ENCODE measurements around the gene LMX1B. TPM values are rescaled to one million over a fixed set of nuclear protein-coding genes. Genes with fewer than 3 reads are reported as not detected.
A peak's percentile ranks its signal among the peaks of the same experiment; 100 is the strongest.

LMX1B gene
- total RNA-seq, 1 experiment from 2014 or later: 12.4 TPM

- TF ChIP-seq RELA (CRISPR knock-in tag; IDR thresholded peaks at IDR 0.05; ENCODE audit: borderline replicate concordance): peak; percentile 83; the same call in 1 of the 2 replicates
- TF ChIP-seq ZNF232 (CRISPR knock-in tag; IDR thresholded peaks at IDR 0.05): peak; percentile 77; the same call in 1 of the 2 replicates
- no peak for TF ChIP-seq TCF7 (CRISPR knock-in tag; IDR thresholded peaks at IDR 0.05; ENCODE audit: low read depth)
- peak; percentile 96 for TF ChIP-seq GTF2I (CRISPR knock-in tag; conservative IDR thresholded peaks at IDR 0.05)
- no peak for TF ChIP-seq PREB (CRISPR knock-in tag; IDR thresholded peaks at IDR 0.05; ENCODE audit: borderline replicate concordance)
- TF ChIP-seq JUN (CRISPR knock-in tag; IDR thresholded peaks at IDR 0.05): no peak
- TF ChIP-seq, protein P1, sequence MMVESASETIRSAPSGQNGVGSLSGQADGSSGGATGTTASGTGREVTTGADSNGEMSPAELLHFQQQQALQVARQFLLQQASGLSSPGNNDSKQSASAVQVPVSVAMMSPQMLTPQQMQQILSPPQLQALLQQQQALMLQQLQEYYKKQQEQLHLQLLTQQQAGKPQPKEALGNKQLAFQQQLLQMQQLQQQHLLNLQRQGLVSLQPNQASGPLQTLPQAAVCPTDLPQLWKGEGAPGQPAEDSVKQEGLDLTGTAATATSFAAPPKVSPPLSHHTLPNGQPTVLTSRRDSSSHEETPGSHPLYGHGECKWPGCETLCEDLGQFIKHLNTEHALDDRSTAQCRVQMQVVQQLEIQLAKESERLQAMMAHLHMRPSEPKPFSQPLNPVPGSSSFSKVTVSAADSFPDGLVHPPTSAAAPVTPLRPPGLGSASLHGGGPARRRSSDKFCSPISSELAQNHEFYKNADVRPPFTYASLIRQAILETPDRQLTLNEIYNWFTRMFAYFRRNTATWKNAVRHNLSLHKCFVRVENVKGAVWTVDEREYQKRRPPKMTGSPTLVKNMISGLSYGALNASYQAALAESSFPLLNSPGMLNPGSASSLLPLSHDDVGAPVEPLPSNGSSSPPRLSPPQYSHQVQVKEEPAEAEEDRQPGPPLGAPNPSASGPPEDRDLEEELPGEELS (CRISPR knock-in tag; IDR thresholded peaks at IDR 0.05): peak; percentile 97
- no peak for TF ChIP-seq ZNF396 (CRISPR knock-in tag; IDR thresholded peaks at IDR 0.05; ENCODE audit: borderline replicate concordance)
- TF ChIP-seq, protein P2, sequence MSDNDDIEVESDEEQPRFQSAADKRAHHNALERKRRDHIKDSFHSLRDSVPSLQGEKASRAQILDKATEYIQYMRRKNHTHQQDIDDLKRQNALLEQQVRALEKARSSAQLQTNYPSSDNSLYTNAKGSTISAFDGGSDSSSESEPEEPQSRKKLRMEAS (CRISPR knock-in tag; IDR thresholded peaks at IDR 0.05): peak; percentile 99
- peak; percentile 30; the same call in 1 of the 2 replicates for TF ChIP-seq SP1 (CRISPR knock-in tag; conservative IDR thresholded peaks at IDR 0.05)
- TF ChIP-seq, protein P3, sequence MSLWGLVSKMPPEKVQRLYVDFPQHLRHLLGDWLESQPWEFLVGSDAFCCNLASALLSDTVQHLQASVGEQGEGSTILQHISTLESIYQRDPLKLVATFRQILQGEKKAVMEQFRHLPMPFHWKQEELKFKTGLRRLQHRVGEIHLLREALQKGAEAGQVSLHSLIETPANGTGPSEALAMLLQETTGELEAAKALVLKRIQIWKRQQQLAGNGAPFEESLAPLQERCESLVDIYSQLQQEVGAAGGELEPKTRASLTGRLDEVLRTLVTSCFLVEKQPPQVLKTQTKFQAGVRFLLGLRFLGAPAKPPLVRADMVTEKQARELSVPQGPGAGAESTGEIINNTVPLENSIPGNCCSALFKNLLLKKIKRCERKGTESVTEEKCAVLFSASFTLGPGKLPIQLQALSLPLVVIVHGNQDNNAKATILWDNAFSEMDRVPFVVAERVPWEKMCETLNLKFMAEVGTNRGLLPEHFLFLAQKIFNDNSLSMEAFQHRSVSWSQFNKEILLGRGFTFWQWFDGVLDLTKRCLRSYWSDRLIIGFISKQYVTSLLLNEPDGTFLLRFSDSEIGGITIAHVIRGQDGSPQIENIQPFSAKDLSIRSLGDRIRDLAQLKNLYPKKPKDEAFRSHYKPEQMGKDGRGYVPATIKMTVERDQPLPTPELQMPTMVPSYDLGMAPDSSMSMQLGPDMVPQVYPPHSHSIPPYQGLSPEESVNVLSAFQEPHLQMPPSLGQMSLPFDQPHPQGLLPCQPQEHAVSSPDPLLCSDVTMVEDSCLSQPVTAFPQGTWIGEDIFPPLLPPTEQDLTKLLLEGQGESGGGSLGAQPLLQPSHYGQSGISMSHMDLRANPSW (CRISPR knock-in tag; conservative IDR thresholded peaks at IDR 0.05; ENCODE audit: low read depth): no peak
- TF ChIP-seq IRF2 (CRISPR knock-in tag; IDR thresholded peaks at IDR 0.05; ENCODE audit: borderline replicate concordance, low read depth): no peak
Observed at GRCh38 chr9:126704892-126705766, 91.4 kb downstream of the LMX1B start (continued).

GRCh38 chr9:126705767-126706697 lies 92.3 kb downstream of the LMX1B start:
- CTCF ChIA-PET: interaction anchor here (0.7 to 16.1 kb wide), 86 partner anchors 9 to 454 kb away, joined by 3 to 734 read pairs (median 7); partner anchors contain the start of genes LMX1B, RALGPS1 and ZBTB43
- DNase-seq (ENCODE audit: low spot score): peak; percentile 91
- Mint-ChIP-seq H3K9me3 (no peaks in the 10 kb centered on the region), H3K27me3 (ENCODE audit: low read depth) (peaks cover 62% of the 10 kb centered on the region), H3K4me3 (peak overlapping the region; percentile 49), H3K36me3 (no peaks in the 10 kb centered on the region), H3K27ac (no peak overlapping the region), H3K4me1 (peaks cover 17% of the 10 kb centered on the region)
- TF ChIP-seq FOXJ3 (CRISPR knock-in tag; IDR thresholded peaks at IDR 0.05; ENCODE audit: borderline replicate concordance) (no peak), ZNF121 (CRISPR knock-in tag; IDR thresholded peaks at IDR 0.05) (0 out of 2 replicates have a peak, but pooled peaks have one; percentile 40), ATF6 (CRISPR knock-in tag; IDR thresholded peaks at IDR 0.05) (no peak), ETV6 (CRISPR knock-in tag; IDR thresholded peaks at IDR 0.05) (no peak), GTF2I (CRISPR knock-in tag; conservative IDR thresholded peaks at IDR 0.05) (no peak), RELA (CRISPR knock-in tag; IDR thresholded peaks at IDR 0.05; ENCODE audit: borderline replicate concordance) (no peak), TP53 (CRISPR knock-in tag; IDR thresholded peaks at IDR 0.05) (no peak), JAZF1 (CRISPR knock-in tag; IDR thresholded peaks at IDR 0.05) (no peak)
- TF ChIP-seq, protein P4, sequence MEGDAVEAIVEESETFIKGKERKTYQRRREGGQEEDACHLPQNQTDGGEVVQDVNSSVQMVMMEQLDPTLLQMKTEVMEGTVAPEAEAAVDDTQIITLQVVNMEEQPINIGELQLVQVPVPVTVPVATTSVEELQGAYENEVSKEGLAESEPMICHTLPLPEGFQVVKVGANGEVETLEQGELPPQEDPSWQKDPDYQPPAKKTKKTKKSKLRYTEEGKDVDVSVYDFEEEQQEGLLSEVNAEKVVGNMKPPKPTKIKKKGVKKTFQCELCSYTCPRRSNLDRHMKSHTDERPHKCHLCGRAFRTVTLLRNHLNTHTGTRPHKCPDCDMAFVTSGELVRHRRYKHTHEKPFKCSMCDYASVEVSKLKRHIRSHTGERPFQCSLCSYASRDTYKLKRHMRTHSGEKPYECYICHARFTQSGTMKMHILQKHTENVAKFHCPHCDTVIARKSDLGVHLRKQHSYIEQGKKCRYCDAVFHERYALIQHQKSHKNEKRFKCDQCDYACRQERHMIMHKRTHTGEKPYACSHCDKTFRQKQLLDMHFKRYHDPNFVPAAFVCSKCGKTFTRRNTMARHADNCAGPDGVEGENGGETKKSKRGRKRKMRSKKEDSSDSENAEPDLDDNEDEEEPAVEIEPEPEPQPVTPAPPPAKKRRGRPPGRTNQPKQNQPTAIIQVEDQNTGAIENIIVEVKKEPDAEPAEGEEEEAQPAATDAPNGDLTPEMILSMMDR (IDR thresholded peaks at IDR 0.05): peak; percentile 69; the same call in 1 of the 2 replicates
- TF ChIP-seq, protein P5, sequence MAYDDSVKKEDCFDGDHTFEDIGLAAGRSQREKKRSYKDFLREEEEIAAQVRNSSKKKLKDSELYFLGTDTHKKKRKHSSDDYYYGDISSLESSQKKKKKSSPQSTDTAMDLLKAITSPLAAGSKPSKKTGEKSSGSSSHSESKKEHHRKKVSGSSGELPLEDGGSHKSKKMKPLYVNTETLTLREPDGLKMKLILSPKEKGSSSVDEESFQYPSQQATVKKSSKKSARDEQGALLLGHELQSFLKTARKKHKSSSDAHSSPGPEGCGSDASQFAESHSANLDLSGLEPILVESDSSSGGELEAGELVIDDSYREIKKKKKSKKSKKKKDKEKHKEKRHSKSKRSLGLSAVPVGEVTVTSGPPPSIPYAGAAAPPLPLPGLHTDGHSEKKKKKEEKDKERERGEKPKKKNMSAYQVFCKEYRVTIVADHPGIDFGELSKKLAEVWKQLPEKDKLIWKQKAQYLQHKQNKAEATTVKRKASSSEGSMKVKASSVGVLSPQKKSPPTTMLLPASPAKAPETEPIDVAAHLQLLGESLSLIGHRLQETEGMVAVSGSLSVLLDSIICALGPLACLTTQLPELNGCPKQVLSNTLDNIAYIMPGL (CRISPR knock-in tag; IDR thresholded peaks at IDR 0.05): no peak; the same call in 1 of the 2 replicates
- peak; percentile 73 for ATAC-seq
- POLR2A ChIA-PET: interaction anchor here (1.0 to 3.3 kb wide), 3 partner anchors 72 to 144 kb away, joined by 4 to 15 read pairs (median 4); no protein-coding TSS in a partner anchor

Measured in WTC11 (cell line).